Uterus (tissue), 2 donors: Measurements from ENCODE around the gene CEP72.

ENCODE experiments used
- POLR2A ChIP-seq, 2 donors: fragments of 450-650 bp; IDR thresholded peaks; one replicate each; pipeline ENCODE4 v1.6.1; 2016; ENCODE audit warnings: antibody characterized with exemption in 2 of 2, mild to moderate bottlenecking in 1 of 2, moderate library complexity in 1 of 2
- TF ChIP-seq, protein P1 (sequence below), 4 experiments: fragments of 200-600 bp in 2 of 4; fragments of 450-650 bp in 2 of 4; sonication (generic) in 2 of 4; IDR thresholded peaks; one replicate each; pipeline ENCODE4 v1.5.1; 2016 to 2019; ENCODE audit warnings: antibody characterized with exemption in 4 of 4, mild to moderate bottlenecking in 2 of 4, moderate library complexity in 1 of 4

DNA sequence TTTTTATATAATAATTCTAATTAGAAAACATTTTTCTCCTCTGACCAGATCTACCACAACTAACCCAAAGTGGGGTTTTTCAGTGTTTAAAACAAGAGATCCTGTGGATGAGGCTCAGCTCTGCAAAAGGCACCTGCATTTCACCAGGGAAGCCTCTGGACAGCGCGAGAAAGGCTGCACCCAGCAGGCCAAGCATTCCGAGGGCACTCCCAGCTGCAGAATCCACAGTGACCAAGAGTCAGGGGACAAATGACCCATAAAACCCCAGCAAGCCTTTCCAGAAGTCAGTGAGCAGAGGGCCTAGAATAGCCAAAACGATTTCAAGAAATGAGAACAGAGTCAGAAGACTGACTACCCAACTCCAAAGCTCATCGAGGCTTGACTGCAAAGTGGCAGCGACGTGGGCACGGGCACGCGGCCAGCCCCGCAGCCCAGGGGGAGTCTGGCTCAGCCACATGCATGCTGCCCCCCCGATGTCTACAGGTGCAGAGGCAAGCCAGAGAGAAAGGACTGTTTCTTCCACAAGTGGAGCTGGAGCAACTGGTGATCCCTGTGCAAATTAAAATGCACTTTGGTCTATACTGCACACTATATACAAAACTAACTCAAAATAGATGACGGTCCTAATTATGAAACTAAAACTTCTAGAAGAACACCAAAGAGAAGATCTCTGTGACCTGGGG is 54.8 kb downstream of the CEP72 start:
- TF ChIP-seq, protein P1, sequence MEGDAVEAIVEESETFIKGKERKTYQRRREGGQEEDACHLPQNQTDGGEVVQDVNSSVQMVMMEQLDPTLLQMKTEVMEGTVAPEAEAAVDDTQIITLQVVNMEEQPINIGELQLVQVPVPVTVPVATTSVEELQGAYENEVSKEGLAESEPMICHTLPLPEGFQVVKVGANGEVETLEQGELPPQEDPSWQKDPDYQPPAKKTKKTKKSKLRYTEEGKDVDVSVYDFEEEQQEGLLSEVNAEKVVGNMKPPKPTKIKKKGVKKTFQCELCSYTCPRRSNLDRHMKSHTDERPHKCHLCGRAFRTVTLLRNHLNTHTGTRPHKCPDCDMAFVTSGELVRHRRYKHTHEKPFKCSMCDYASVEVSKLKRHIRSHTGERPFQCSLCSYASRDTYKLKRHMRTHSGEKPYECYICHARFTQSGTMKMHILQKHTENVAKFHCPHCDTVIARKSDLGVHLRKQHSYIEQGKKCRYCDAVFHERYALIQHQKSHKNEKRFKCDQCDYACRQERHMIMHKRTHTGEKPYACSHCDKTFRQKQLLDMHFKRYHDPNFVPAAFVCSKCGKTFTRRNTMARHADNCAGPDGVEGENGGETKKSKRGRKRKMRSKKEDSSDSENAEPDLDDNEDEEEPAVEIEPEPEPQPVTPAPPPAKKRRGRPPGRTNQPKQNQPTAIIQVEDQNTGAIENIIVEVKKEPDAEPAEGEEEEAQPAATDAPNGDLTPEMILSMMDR (IDR thresholded peaks at IDR 0.05), result no peak
- TF ChIP-seq POLR2A (IDR thresholded peaks at IDR 0.05), result no peak
